GM19397 (cell line): ENCODE results near the gene MAGI1.

ENCODE experiments used
- ATAC-seq: cut with Tn5 transposase; IDR thresholded peaks from one replicate; pipeline ENCODE4 v1.9.1; 2021; ENCODE audit warnings: mild to moderate bottlenecking, moderate library complexity; ENCODE audit not compliant: unreplicated experiment

The MAGI1 gene

GRCh38 chr3:65811086-65811761 lies 227.5 kb downstream of the MAGI1 start:
- no peak for ATAC-seq

GRCh38 chr3:65810302-65810701 lies 228.4 kb downstream of the MAGI1 start:
- no peak for ATAC-seq

- ATAC-seq = no peak
Measured at GRCh38 chr3:65809641-65810150, 229.0 kb downstream of the MAGI1 start.

DNA sequence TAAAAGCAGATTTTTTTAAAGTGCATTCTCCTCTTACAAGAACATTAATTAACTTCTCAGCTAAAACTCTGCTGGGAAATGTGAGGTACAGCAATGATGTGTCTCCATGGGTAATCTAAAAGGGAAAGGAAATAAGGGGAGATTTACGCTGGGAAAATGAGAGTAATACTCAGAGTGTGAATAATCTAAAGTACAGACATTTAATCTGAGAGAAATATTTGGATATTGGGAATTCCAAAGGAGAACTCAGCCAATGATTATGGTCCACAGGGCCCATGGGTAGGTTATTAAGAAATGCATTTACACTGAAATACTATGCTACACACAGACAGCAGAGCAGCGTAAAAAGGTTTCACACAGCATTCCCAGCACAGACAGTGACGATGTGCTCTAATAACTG lies 229.9 kb downstream of the MAGI1 start:
- no peak for ATAC-seq

GRCh38 chr3:65808407-65808806 lies 230.3 kb downstream of the MAGI1 start:
- no peak for ATAC-seq

DNA sequence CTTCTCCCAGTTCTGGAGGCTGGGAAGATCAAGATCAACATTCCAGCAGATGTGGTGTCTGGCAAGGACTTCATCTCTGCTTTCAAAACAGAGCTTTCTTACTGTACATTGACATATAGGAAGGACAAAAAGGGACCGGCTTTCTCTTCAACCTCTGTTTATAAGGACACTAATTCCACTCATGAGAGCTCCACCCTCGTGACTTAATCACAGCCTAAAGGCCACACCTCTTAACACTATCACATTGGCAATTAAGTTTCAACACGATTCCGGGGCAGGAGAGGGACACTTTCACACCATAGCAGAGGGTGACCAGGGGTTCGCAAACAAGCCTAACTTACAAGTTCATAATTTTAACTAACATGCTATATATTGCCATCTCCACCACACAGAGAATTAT lies 231.5 kb downstream of the MAGI1 start:
- ATAC-seq = no peak

DNA sequence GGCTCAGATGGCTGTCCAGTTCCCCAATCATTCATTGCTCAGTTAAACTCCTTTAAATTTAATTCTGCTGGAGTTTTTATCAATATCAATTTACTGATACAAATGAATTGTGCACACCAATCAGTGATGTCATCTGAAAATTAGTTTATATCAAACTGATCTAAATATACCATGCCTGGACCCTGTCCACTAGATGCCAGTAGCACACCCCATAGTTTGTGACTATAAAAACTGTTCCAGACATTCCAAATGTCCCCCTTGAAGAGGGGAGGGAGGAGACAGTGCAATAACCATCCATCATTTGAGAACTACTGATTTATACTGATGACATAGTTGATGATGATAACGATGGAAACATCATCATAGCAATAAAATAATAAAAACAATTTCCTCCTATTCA lies 232.1 kb downstream of the MAGI1 start:
- ATAC-seq = no peak

DNA sequence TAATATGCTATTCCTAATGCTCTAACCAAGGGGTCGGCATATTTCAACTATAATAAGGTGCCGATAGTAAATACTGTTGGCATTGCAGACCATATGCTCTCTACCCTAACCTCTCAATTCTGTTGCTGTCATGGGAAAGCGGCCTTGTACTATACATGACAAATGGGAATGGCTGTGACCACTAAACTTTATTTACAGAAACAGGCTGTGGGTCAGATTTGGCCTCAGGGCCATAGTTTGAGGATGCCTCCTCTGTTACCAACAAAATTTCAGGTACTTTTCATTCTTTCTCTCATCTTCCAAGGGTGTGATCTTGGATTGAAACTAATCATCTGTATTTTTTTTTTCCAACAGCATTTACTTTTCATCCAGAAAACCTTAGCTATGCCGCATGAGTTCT lies 242.0 kb downstream of the MAGI1 start:
- no peak for ATAC-seq

GRCh38 chr3:65795166-65795565 lies 243.6 kb downstream of the MAGI1 start:
- ATAC-seq = no peak

DNA sequence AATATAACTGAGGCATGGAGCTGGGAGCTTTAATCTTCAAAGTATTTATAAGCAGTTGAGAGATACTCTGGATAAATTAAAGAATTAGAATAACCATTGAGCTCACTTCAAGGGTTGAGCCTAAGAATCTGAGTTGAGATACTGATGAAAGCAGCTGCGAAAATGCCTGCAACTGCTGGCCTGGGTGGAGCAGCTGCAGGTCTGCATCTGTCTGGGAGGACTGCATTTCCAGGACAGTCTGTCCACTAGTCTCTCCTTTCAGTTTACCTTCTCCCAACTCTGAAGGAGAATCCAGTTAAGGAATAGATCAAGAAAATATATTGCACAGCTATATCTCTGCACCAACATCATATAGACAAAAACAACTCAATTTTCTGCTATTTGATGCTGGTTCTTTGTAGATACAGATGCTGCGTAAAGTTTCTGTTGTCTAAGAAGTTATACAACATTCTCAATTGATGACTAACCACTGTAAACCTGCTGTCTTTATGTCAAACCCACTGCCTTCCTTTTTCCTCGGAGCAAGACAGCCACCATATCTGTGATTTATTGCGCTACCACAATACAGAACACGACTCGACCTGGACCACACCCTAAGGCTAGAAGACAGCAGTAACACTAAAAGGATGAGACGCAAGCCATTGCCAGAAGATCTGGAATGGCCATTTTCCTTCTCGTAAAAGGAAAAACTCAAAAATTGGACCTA lies 245.1 kb downstream of the MAGI1 start:
- no peak for ATAC-seq

DNA sequence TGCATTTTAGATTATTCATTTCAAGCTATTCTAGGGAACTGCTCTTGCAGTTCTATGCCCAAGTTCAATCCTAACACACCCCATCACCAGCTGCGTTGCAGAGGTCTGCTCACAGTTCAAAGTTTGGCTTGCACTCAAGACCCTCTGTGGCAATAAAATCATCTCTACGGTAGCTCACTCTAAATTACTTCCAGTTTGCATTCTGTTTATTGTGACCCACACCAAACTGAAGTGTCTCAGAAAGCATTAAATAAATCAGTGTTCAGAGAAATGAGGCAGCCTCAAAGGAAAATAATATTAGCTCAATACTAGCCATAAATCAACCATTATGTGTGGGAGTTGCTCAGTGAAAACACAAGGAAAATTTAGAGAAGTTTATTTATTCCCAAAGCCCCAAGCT lies 250.3 kb downstream of the MAGI1 start:
- ATAC-seq = no peak

DNA sequence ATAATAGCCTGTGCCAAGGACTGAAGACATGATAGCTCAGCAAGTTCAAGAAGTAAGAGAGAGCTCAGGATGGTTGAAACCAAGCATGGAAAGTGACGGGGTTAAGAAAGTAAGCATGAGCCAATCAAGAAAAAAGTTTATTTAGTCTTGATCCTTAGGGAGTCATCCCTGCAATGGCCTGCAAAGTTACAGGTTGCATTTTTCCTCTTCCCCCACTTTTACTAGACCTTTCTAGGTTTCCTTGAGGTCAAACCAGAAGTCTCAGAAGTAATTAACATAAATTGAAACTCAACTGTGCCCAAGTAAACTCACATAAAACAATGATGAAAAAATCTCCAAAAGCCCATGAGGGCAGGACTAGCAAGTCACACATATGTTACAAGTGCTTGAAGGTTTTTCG lies 250.9 kb downstream of the MAGI1 start:
- ATAC-seq = no peak

DNA sequence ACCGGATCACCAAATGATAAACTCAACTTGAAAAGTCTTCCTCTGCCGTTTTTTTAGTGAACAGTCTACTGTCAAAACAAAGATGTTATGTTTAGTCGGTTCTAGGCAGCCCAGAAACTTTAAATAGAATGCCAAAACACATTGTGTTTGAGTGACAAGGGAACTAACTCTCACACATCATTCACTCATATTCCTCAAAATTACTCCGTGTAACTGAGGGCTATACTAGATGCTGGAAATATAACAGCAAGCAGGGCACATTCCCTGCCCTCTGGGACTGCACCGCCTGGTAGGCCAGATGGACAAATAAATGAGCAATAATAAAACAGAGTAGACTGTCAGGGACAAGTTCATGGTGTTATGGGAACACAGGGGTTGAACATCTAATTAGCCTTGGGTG lies 251.4 kb downstream of the MAGI1 start:
- no peak for ATAC-seq

GRCh38 chr3:65786890-65787289 lies 251.8 kb downstream of the MAGI1 start:
- no peak for ATAC-seq

GRCh38 chr3:65785065-65785645 lies 253.6 kb downstream of the MAGI1 start:
- ATAC-seq = no peak

GRCh38 chr3:65783117-65783516 lies 255.6 kb downstream of the MAGI1 start:
- ATAC-seq = no peak

DNA sequence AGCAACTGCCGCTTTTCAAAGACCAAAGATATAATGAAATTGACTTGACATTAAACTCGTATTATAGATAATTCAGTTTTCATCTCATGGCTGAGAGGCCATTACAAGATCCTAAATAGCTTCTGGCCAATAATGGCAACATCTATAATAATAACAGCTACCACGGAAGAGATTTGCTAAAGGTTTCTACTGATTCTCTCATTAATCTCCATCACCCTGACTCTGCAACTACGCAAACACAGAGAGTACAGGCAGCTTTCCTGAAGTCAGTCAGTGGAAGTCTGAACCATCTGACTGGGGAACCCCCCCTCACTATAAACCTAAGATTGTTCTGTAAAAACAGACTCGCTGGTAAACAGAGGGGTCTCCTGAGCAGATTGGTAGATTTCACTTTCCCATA lies 257.1 kb downstream of the MAGI1 start:
- no peak for ATAC-seq

DNA sequence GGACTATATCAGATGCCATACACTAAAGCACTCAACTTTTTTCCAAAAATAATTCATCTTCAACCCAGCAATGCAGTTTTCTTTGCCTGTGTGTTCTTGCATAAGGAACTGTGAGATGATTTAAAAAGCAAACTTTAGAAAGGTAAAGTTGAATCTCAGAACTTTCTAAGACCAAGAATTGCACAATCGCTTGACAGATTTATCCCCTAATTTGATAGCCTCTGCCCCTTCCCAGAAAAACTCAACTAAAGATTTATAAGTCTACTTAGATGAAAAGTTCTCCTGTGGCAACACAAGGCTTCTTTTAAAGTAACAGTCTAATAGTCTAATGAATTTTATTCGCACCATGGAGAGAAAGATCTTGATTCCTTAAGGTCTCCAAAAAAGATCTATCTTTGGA lies 259.3 kb downstream of the MAGI1 start:
- ATAC-seq = no peak

DNA sequence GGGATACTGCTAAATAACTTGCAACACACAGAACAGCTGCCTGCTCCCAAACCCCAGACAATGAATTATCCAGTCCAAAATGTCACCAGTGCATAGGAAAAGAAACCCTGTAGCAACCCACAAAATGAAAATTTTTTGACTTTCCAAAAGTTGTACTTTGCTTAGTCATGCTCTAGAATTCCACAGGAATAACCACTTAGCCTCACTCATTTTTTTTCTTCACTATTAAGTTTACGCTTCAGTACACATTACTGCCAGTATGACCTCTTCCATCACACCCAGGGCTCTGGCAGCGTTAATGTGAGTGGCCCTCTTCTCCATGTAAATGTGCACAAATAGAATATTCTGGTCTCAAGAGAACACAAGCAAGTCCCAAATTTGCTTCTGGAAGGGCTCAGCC lies 259.8 kb downstream of the MAGI1 start:
- ATAC-seq = no peak

- ATAC-seq = no peak
Measured at GRCh38 chr3:65777050-65777449, 261.7 kb downstream of the MAGI1 start.

DNA sequence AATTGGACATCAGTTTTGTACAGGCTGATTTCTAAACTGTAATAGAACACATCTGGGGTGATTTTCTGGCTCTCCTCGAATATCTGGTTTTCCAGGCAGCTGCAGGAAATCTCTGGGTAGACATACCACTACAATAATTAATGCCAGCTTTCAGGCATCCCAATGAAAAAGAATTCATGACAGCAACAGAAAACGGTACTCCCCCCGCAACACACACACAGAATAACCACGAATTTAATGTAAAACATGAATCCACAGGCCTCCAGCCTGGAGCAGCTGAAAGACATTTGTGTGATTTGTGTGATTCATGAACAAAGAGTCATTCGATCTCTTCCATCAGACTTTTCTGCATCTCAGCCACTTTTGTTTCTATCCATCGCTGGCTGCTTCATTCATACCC lies 262.2 kb downstream of the MAGI1 start:
- ATAC-seq = no peak

DNA sequence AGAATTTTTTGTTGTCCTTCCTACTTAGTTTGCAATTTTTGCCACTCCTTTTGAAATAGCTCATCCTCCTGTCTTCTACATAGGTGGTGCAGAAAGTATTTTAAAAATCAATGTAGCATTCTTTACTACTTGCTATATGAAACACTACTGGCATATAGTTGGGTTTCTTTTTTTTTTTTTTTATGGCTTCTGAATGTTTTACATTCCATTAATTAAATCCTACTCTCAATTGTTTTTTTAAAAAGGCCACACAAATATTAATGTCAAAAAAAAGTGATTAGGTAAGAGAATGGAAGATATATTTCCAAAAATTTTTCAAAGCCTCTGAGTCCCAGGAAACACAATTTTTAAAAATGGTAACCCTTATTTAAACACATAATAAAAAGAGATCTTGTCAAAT lies 262.6 kb downstream of the MAGI1 start:
- ATAC-seq = no peak
